Smooth muscle cell (in vitro differentiated cells): Measurements from ENCODE around the gene CST7. TPM values are rescaled to one million over a fixed set of nuclear protein-coding genes. Genes with fewer than 3 reads are reported as not detected.
"Not testable (repeated sequence)": the region's sequence is repeated elsewhere in the genome, so short reads cannot be mapped to it uniquely, and the experiment has no call there.

ENCODE experiments used
- DNase-seq: peaks from one replicate; lab custom pipeline; 2025; ENCODE audit not compliant: unreplicated experiment; lab: John Stamatoyannopoulos, UW
- H2AFZ ChIP-seq: fragments of 200-600 bp; sonication (generic); 2 replicates; pipeline ENCODE4 v1.6.0; 2016; ENCODE audit warnings: antibody characterized with exemption, low read depth, mild to moderate bottlenecking
- H3F3A ChIP-seq: fragments of 200-600 bp; sonication (generic); 2 replicates; pipeline ENCODE4 v1.6.0; 2017; ENCODE audit warnings: antibody characterized with exemption, low read depth
- H3K27ac ChIP-seq: fragments of 200-600 bp; sonication (generic); 2 replicates; pipeline ENCODE4 v1.5.1; 2016; ENCODE audit warnings: low read depth, mild to moderate bottlenecking
- H3K27me3 ChIP-seq: fragments of 200-600 bp; sonication (generic); 2 replicates; pipeline ENCODE4 v1.6.1; 2016; ENCODE audit warnings: low read depth, mild to moderate bottlenecking
- H3K36me3 ChIP-seq: fragments of 200-600 bp; sonication (generic); 2 replicates; pipeline ENCODE4 v1.5.1; 2016; ENCODE audit warnings: low read depth
- H3K4me1 ChIP-seq: fragments of 200-600 bp; sonication (generic); 2 replicates; pipeline ENCODE4 v1.5.1; 2016; ENCODE audit warnings: low read depth
- H3K4me2 ChIP-seq: fragments of 200-600 bp; sonication (generic); 2 replicates; pipeline ENCODE4 v1.6.0; 2016; ENCODE audit warnings: mild to moderate bottlenecking
- H3K4me3 ChIP-seq: fragments of 200-600 bp; sonication (generic); 2 replicates; pipeline ENCODE4 v1.5.1; 2016; ENCODE audit warnings: mild to moderate bottlenecking
- H3K79me2 ChIP-seq: fragments of 200-600 bp; sonication (generic); 2 replicates; pipeline ENCODE4 v1.6.0; 2016; ENCODE audit warnings: low read depth, mild to moderate bottlenecking
- H3K9ac ChIP-seq: fragments of 200-600 bp; sonication (generic); 2 replicates; pipeline ENCODE4 v1.6.0; 2016; ENCODE audit warnings: low read depth
- H3K9me3 ChIP-seq: fragments of 200-600 bp; sonication (generic); replicated peaks from 2 replicates; pipeline ENCODE4 v1.5.1; 2016; ENCODE audit warnings: low read depth
- H4K20me1 ChIP-seq: fragments of 200-600 bp; sonication (generic); 2 replicates; pipeline ENCODE4 v1.6.0; 2016; ENCODE audit warnings: low read depth
- WGBS: methylation state at CpG from one replicate; pipeline ENCODE4 v1.1.7; 2016; ENCODE audit warnings: low lambda C conversion rate; 5-methylcytosine and 5-hydroxymethylcytosine counted together
- polyA plus RNA-seq: library from polyadenylated mRNA; unstranded; fragments of >200 nt; fragmentation: Nextera tagmentation; extraction: Ambion mirVana; gene quantifications from 2 replicates; pipeline ENCODE4 v1.2.1, GENCODE V29; 2016
- total RNA-seq: library from RNA; depleted of rRNA; stranded (reverse); fragments of >200 nt; gene quantifications from 2 replicates; pipeline ENCODE4 v1.2.3, GENCODE V29; 2014
- TF ChIP-seq, protein P1 (sequence below): fragments of 200-600 bp; sonication (generic); IDR thresholded peaks from 2 replicates; pipeline ENCODE4 v1.5.1; 2017; ENCODE audit warnings: borderline replicate concordance, mild to moderate bottlenecking, antibody characterized with exemption; ENCODE audit not compliant: insufficient read depth, poor library complexity, severe bottlenecking

Gene CST7
- total and polyA plus RNA-seq, 2 experiments from 2014 or later, result 1.8 TPM; not detected in 1

DNA sequence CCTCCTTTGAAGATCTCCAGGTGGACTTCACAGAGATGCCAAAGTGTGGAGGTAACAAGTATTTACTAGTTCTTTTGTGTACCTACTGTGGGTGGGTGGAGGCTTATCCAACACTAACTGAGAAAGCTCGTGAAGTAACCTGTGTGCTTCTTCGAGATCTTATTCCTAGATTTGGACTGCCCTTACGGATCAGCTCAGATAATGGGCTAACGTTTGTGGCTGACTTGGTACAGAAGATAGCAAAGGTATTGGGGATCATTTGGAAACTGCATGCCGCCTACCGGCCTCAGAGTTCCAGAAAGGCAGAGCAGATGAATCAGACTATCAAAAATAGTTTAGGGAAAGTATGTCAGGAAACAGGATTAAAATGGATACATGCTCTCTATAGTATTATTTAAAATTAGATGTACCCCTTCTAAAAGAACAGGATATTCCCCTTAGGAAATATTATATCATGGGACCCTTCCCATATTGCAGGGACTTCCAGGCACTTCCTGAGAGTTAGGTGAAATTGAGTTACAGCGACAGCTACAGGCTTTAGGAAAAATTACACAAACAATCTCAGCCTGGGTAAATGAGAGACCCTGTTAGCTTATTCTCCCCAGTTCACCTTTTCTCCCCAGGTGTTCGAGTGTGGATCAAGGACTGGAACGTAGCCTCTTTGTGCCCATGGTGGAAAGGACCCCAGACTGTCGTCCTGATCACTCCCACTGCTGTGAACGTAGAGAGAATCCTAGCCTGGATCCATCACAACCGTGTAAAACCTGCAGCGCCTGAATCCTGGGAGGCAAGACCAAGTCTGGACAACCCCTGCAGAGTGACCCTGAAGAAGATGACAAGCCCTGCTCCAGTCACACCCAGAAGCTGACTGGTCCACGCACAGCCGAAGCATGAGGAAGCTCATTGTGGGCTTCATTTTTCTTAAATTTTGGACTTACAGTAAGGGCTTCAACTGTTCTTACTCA is 18.1 kb upstream of the CST7 start:
- TF ChIP-seq, protein P1, sequence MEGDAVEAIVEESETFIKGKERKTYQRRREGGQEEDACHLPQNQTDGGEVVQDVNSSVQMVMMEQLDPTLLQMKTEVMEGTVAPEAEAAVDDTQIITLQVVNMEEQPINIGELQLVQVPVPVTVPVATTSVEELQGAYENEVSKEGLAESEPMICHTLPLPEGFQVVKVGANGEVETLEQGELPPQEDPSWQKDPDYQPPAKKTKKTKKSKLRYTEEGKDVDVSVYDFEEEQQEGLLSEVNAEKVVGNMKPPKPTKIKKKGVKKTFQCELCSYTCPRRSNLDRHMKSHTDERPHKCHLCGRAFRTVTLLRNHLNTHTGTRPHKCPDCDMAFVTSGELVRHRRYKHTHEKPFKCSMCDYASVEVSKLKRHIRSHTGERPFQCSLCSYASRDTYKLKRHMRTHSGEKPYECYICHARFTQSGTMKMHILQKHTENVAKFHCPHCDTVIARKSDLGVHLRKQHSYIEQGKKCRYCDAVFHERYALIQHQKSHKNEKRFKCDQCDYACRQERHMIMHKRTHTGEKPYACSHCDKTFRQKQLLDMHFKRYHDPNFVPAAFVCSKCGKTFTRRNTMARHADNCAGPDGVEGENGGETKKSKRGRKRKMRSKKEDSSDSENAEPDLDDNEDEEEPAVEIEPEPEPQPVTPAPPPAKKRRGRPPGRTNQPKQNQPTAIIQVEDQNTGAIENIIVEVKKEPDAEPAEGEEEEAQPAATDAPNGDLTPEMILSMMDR, result peak; percentile 47
- H3K36me3 ChIP-seq, H3K9me3 ChIP-seq, DNase-seq, H3K4me1 ChIP-seq, H3F3A ChIP-seq, H3K27me3 ChIP-seq, H4K20me1 ChIP-seq, H2AFZ ChIP-seq, H3K79me2 ChIP-seq: not testable (repeated sequence)
- Histone ChIP-seq H3K4me2 (peak overlapping the region; percentile 75), H3K4me3 (peak overlapping the region; percentile 40), H3K27ac (peak overlapping the region; percentile 95), H3K9ac (peak overlapping the region; percentile 86)
- WGBS, result 56% methylated on average over 15 of the region's 15 CpGs

- Histone ChIP-seq H3K27ac (peak overlapping the region; percentile 95), H2AFZ (peak overlapping the region; percentile 47), H3K4me2 (peak overlapping the region; percentile 75)
- H3K36me3 ChIP-seq, H3K9me3 ChIP-seq, DNase-seq, H3K4me3 ChIP-seq, H4K20me1 ChIP-seq, H3K4me1 ChIP-seq, H3K27me3 ChIP-seq, H3F3A ChIP-seq, H3K79me2 ChIP-seq, H3K9ac ChIP-seq: not testable (repeated sequence)
- 25% methylated on average over 1 of the region's 1 CpG for WGBS
Observed at GRCh38 chr20:24931893-24932292, 17.2 kb upstream of the CST7 start.

DNA sequence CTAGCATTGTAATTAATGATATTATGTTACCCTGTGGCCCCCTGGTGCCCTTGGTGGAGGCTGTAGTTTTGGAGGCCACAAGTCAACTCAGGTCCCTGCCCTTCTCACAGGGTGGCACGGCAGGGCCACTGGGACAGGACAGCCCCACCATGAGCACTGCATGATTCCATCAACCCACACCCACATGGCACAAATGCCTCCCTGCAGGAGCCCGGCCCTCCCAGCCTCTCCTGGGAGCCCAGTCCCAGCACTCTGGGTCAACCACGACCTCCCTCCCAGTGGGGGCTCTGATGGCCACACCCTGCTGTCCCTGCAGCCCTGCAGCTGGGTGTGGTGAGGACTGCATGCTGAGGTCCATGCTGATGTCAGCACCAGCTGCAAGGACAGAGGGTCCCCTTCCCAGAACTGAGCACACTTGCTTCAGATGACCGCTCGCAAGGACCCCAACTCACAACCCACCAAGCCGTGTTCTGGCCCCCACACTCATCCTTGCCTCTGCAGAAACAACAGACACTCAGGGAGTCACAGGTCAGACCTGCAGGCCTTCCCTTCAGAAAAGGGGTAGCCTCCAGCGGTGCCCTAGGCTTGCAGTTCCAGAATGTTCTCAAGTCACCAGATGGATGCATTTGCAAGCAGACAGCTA is 15.7 kb upstream of the CST7 start:
- Histone ChIP-seq H3K79me2 (no peaks in the 10 kb centered on the region), H3K36me3 (no peaks in the 10 kb centered on the region), H3K4me2 (no peak overlapping the region), H3F3A (no peaks in the 10 kb centered on the region), H3K4me3 (no peak overlapping the region), H2AFZ (no peak overlapping the region), H3K27me3 (no peaks in the 10 kb centered on the region), H3K9ac (no peak overlapping the region), H4K20me1 (no peaks in the 10 kb centered on the region), H3K4me1 (no peaks in the 10 kb centered on the region), H3K9me3 (no peaks in the 10 kb centered on the region), H3K27ac (no peak overlapping the region)
- no peak for DNase-seq
- WGBS, result 94% methylated on average over 7 of the region's 7 CpGs
- TF ChIP-seq, protein P1, result no peak

- Histone ChIP-seq H3K4me1 (no peaks in the 10 kb centered on the region), H3K4me3 (no peak overlapping the region), H3K36me3 (no peaks in the 10 kb centered on the region), H3F3A (no peaks in the 10 kb centered on the region), H3K4me2 (no peak overlapping the region), H3K27ac (no peak overlapping the region), H4K20me1 (no peaks in the 10 kb centered on the region), H3K9me3 (no peaks in the 10 kb centered on the region), H3K79me2 (no peaks in the 10 kb centered on the region), H3K9ac (no peak overlapping the region), H3K27me3 (no peaks in the 10 kb centered on the region), H2AFZ (no peak overlapping the region)
- 85% methylated on average over 8 of the region's 9 CpGs for WGBS
- DNase-seq, result no peak
- TF ChIP-seq, protein P1, result no peak
Observed at GRCh38 chr20:24934101-24934661, 14.9 kb upstream of the CST7 start.
